Measurements from ENCODE around the gene MICAL3. TPM values are rescaled to one million over a fixed set of nuclear protein-coding genes. Genes with fewer than 3 reads are reported as not detected.

The MICAL3 gene
- total and polyA plus RNA-seq, 2 of the 8 experiments (the other 6 are each of a cell fraction or from before 2014, with no cell fraction given), result 8.3 to 41.8 TPM

- ChIA-PET CTCF (ENCODE audit: partially characterized antibody) (interaction anchor here (0.6 to 2.3 kb wide), 4 partner anchors 10 to 231 kb away, joined by 3 to 11 read pairs (median 3); no protein-coding TSS in a partner anchor), POLR2A (ENCODE audit: partially characterized antibody) (interaction anchor here (0.6 kb wide), 1 partner anchor 32 kb away, joined by 5 read pairs; no protein-coding TSS in a partner anchor)
- Histone ChIP-seq H3K23ac (ENCODE audit: insufficient read length) (no peak overlapping the region), H3K9ac (replicated peaks in 1 of 4; ENCODE audit: extremely low read depth in 1 of 4, low read depth in 3 of 4, low read length in 3 of 4) (no peak overlapping the region), H3K79me1 (ENCODE audit: low read depth, low read length) (no peaks in the 10 kb centered on the region), H3K36me3 (ENCODE audit: control insufficient read depth in 2 of 4, insufficient read depth in 4 of 4, low read length in 3 of 4) (peaks cover 0 to 2% (median 0%) of the 10 kb centered on the region in 4 experiments; a peak in 1 of 8 replicates), H3K4me2 (ENCODE audit: insufficient read depth in 1 of 2, low read depth in 2 of 2, low read length in 2 of 2) (no peak overlapping the region), H3K9me3 (ENCODE audit: insufficient read depth in 2 of 2, low read depth in 1 of 2, low read length in 1 of 2) (no peaks in the 10 kb centered on the region), H2BK20ac (ENCODE audit: low read length) (no peak overlapping the region), H3K4me3 (ENCODE audit: extremely low read depth in 1 of 4, insufficient read depth in 2 of 4, low read depth in 3 of 4, low read length in 4 of 4) (no peak overlapping the region), H3K14ac (ENCODE audit: insufficient read length) (no peak overlapping the region), H3K4me1 (replicated peaks in 1 of 4; ENCODE audit: control insufficient read depth in 3 of 4, insufficient read depth in 4 of 4, low read length in 3 of 4) (no peaks in the 10 kb centered on the region), H3K23me2 (ENCODE audit: low read depth, low read length) (no peaks in the 10 kb centered on the region; the same call in 1 of the 2 replicates), H3K79me2 (ENCODE audit: control insufficient read depth in 1 of 2, insufficient read depth in 2 of 2, low read length in 2 of 2) (no peaks in the 10 kb centered on the region), H3K18ac (ENCODE audit: extremely low read depth, low read length) (no peak overlapping the region), H2BK12ac (ENCODE audit: low read depth, low read length) (no peak overlapping the region), H2AK5ac (ENCODE audit: low read depth, low read length) (no peak overlapping the region), H2AFZ (ENCODE audit: low read length) (no peak overlapping the region), H4K8ac (ENCODE audit: extremely low read depth, insufficient read depth, low read length) (no peak overlapping the region), H2BK15ac (ENCODE audit: low read length) (peak overlapping the region; percentile 53; the same call in 1 of the 2 replicates), H4K91ac (replicated peaks; ENCODE audit: insufficient read length, low read length) (no peak overlapping the region), H3K27me3 (replicated peaks in 1 of 4; ENCODE audit: control insufficient read depth in 3 of 4, extremely low read depth in 1 of 4, insufficient read depth in 3 of 4, low read length in 3 of 4) (no peaks in the 10 kb centered on the region), H3K56ac (replicated peaks; ENCODE audit: insufficient read length, low read depth, low read length) (no peak overlapping the region), H4K20me1 (replicated peaks in 1 of 2; ENCODE audit: control insufficient read depth in 1 of 2, insufficient read depth in 2 of 2, low read length in 2 of 2) (no peaks in the 10 kb centered on the region), H3K4ac (replicated peaks; ENCODE audit: insufficient read length, low read depth, low read length) (no peak overlapping the region), H2BK120ac (replicated peaks; ENCODE audit: low read depth, low read length) (no peak overlapping the region), H3K27ac (ENCODE audit: low read depth, low read length) (no peak overlapping the region), H2BK5ac (ENCODE audit: low read depth, low read length) (no peak overlapping the region), H4K5ac (ENCODE audit: insufficient read length, low read depth, low read length) (no peak overlapping the region)
- DNase-seq (ENCODE audit: low read depth in 1 of 2, low spot score in 2 of 2) (no peak), FAIRE-seq (no peak)
- WGBS, 2 experiments (ENCODE audit: extremely low coverage in 1 of 2, insufficient coverage in 1 of 2, insufficient read length in 1 of 2, insufficient replicate concordance in 2 of 2, low coverage in 1 of 2, low lambda C conversion rate in 2 of 2, missing lambda C conversion rate in 1 of 2), result 94% methylated on average over 8 of the region's 8 CpGs; no CpG with 5 or more reads in 1 of the 2 experiments
- no peak for TF ChIP-seq RFX5 (IDR thresholded peaks at IDR 0.05; ENCODE audit: borderline replicate concordance, low read depth, low read length)
Measured at GRCh38 chr22:17845327-17845726, 179.0 kb downstream of the MICAL3 start.
